K562 (cell line): ENCODE measurements around the gene GLP1R. TPM values are rescaled to one million over a fixed set of nuclear protein-coding genes. Genes with fewer than 3 reads are reported as not detected.

Experiments
- ATAC-seq: fragments of 200-7000 bp; cut with Tn5 transposase; 3 replicates; pipeline ENCODE4 v1.9.1; 2020; ENCODE audit warnings: moderate library complexity
- BruUV-seq: library from RNA; stranded (reverse); fragments of 400-500 nt; replicated peaks from 2 replicates; lab custom pipeline; 2021; lab: Mats Ljungman, UMichigan
- CTCF ChIA-PET: fragments of 300-600 bp; formaldehyde crosslinking; extraction: SDS; loops from one replicate; lab custom pipeline; 2021; ENCODE audit warnings: low intra/inter-chr PET ratio; lab: Yijun Ruan, JAX
- POLR2A ChIA-PET: fragments of 300-600, 350-650 bp; sonication (Branson Sonifier 250); formaldehyde crosslinking; extraction: SDS; loops from one replicate; lab custom pipeline; 2021; ENCODE audit warnings: antibody characterized with exemption, inconsistent platforms; lab: Yijun Ruan, JAX
- DNase-seq, 4 experiments: peaks; one replicate each; pipeline versions ENCODE4 v3.0.0 to v3.0.0-alpha.2; 2011 to 2018; ENCODE audit warnings: low spot score in 3 of 4, mixed read lengths in 3 of 4; ENCODE audit errors: extremely low read depth in 1 of 4
- FAIRE-seq: peaks from 2 replicates; lab custom pipeline; 2011; peaks lifted over from hg19 to GRCh38; lab: Jason Lieb, UNC
- H2AFZ ChIP-seq: 2 replicates; pipeline ENCODE4 v1.6.0; 2011; ENCODE audit warnings: low read depth, low read length, control low read depth, inconsistent platforms
- H3K27ac ChIP-seq: fragments of 200-600 bp; 3 replicates; pipeline ENCODE4 v1.8.0; 2011; ENCODE audit warnings: low read depth, mild to moderate bottlenecking, control low read depth, inconsistent platforms, low read length, moderate library complexity, mixed read lengths; ENCODE audit errors: extremely low read depth
- H3K27me3 ChIP-seq, 2 experiments: fragments of 300-600 bp in 1 of 2; 2 replicates in 1 of 2; 3 replicates in 1 of 2; pipeline versions ENCODE4 v1.6.0 to v1.8.0; 2011; ENCODE audit warnings: inconsistent platforms in 2 of 2, low read length in 2 of 2, mild to moderate bottlenecking in 1 of 2, mixed read lengths in 1 of 2, moderate library complexity in 1 of 2; ENCODE audit not compliant: control insufficient read depth in 2 of 2, insufficient read depth in 2 of 2
- H3K36me3 ChIP-seq: fragments of 300-600 bp; 3 replicates; pipeline ENCODE4 v1.8.0; 2011; ENCODE audit warnings: mild to moderate bottlenecking, low read length, inconsistent platforms; ENCODE audit not compliant: control insufficient read depth, insufficient read depth
- H3K4me1 ChIP-seq, 2 experiments: fragments of 200-600 bp in 1 of 2; replicated peaks in 1 of 2; 2 replicates in 1 of 2; 3 replicates in 1 of 2; pipeline versions ENCODE4 v1.5.1 to v1.8.0; 2011; ENCODE audit warnings: inconsistent platforms in 2 of 2, low read length in 2 of 2, mild to moderate bottlenecking in 1 of 2, mixed read lengths in 1 of 2, moderate library complexity in 1 of 2; ENCODE audit not compliant: control insufficient read depth in 2 of 2, insufficient read depth in 2 of 2
- H3K4me2 ChIP-seq: 2 replicates; pipeline ENCODE4 v1.6.1; 2011; ENCODE audit warnings: low read length, control low read depth, inconsistent platforms, mixed read lengths; ENCODE audit not compliant: insufficient read depth
- H3K4me3 ChIP-seq: fragments of 200-600 bp; sonication (generic), shearing (Covaris generic); 2 replicates; pipeline ENCODE4 v1.5.1; 2016; ENCODE audit warnings: control low read depth, inconsistent platforms
- H3K79me2 ChIP-seq: fragments of 200-600 bp; 3 replicates; pipeline ENCODE4 v1.8.0; 2011; ENCODE audit warnings: low read length, inconsistent platforms; ENCODE audit not compliant: control insufficient read depth, insufficient read depth
- H3K9ac ChIP-seq, 2 experiments: 2 replicates each; pipeline versions ENCODE4 v1.6.0 to v1.6.1; 2011; ENCODE audit warnings: low read depth in 2 of 2, low read length in 2 of 2, control low read depth in 1 of 2, inconsistent platforms in 1 of 2, mild to moderate bottlenecking in 1 of 2, mixed read lengths in 1 of 2; ENCODE audit not compliant: insufficient read depth in 1 of 2
- H3K9me1 ChIP-seq: one replicate; pipeline ENCODE4 v1.6.0; 2011; ENCODE audit warnings: inconsistent platforms, mild to moderate bottlenecking, low read length, moderate library complexity; ENCODE audit not compliant: control insufficient read depth, insufficient read depth
- H3K9me3 ChIP-seq: replicated peaks from 2 replicates; pipeline ENCODE4 v1.5.1; 2011; ENCODE audit warnings: low read depth, low read length, inconsistent platforms; ENCODE audit not compliant: control insufficient read depth, insufficient read depth
- H4K20me1 ChIP-seq: replicated peaks from 2 replicates; pipeline ENCODE4 v1.6.1; 2011; ENCODE audit warnings: low read length, inconsistent platforms, mixed read lengths; ENCODE audit not compliant: control insufficient read depth, insufficient read depth
- BCLAF1 ChIP-seq, 2 experiments: fragments of 450-650 bp in 1 of 2; IDR thresholded peaks; 2 replicates each; pipeline ENCODE4 v1.6.1; 2011 to 2017; ENCODE audit warnings: low read depth in 2 of 2, antibody characterized with exemption in 1 of 2, borderline replicate concordance in 1 of 2, low read length in 1 of 2, mild to moderate bottlenecking in 1 of 2, mixed read lengths in 1 of 2; ENCODE audit not compliant: control insufficient read depth in 1 of 2
- CEBPG ChIP-seq, 3 experiments: fragments of 200-800 bp in 1 of 3; sonication (Bioruptor generic) in 1 of 3; sonication (generic) in 1 of 3; formaldehyde crosslinking in 1 of 3; IDR thresholded peaks in 2 of 3; conservative IDR thresholded peaks in 1 of 3; 2 replicates each; pipeline versions ENCODE4 v1.6.1 to v1.8.0; 2016 to 2022; ENCODE audit warnings: missing compliant biosample characterization in 2 of 3, missing genetic modification characterization in 2 of 3, mild to moderate bottlenecking in 1 of 3, missing genetic modification reagents in 1 of 3
- GTF3C2 ChIP-seq: IDR thresholded peaks from 3 replicates; pipeline ENCODE4 v1.6.1; 2011; ENCODE audit warnings: borderline replicate concordance, mild to moderate bottlenecking, moderate library complexity; ENCODE audit not compliant: insufficient read length; ENCODE audit errors: extremely low read depth
- HNRNPUL1 ChIP-seq: fragments of 200-400 bp; formaldehyde crosslinking; IDR thresholded peaks from 2 replicates; pipeline ENCODE4 v1.6.1; 2017; ENCODE audit warnings: low read length
- MAFG ChIP-seq: fragments of 450-650 bp; conservative IDR thresholded peaks from 2 replicates; pipeline ENCODE4 v1.6.1; 2016; ENCODE audit warnings: missing genetic modification characterization, missing compliant biosample characterization
- POLR2H ChIP-seq: IDR thresholded peaks from 2 replicates; pipeline ENCODE4 v1.6.1; 2016; ENCODE audit warnings: missing genetic modification characterization, low read depth, mild to moderate bottlenecking, control low read depth, missing compliant biosample characterization, moderate library complexity
- SMAD1 ChIP-seq: fragments of 150-350 bp; IDR thresholded peaks from 2 replicates; pipeline ENCODE4 v1.6.1; 2014; ENCODE audit warnings: low read length, low read depth; ENCODE audit not compliant: partially characterized antibody
- SOX6 ChIP-seq: fragments of 450-650 bp; IDR thresholded peaks from 2 replicates; pipeline ENCODE4 v1.6.1; 2014; ENCODE audit warnings: mild to moderate bottlenecking
- ZFX ChIP-seq: sonication (generic); formaldehyde crosslinking; IDR thresholded peaks from 2 replicates; pipeline ENCODE4 v1.8.0; 2022; ENCODE audit warnings: mild to moderate bottlenecking, missing genetic modification reagents, moderate library complexity
- ZNF408 ChIP-seq: fragments of 250-450 bp; sonication (Bioruptor Pico); IDR thresholded peaks from 2 replicates; pipeline ENCODE4 v1.4.0; 2020; ENCODE audit warnings: low read depth, mild to moderate bottlenecking, moderate library complexity
- ZNF431 ChIP-seq: sonication (generic); formaldehyde crosslinking; IDR thresholded peaks from 2 replicates; pipeline ENCODE4 v1.8.0; 2022; ENCODE audit warnings: mild to moderate bottlenecking, missing genetic modification reagents
- ZNF695 ChIP-seq: fragments of 450-650 bp; formaldehyde crosslinking; IDR thresholded peaks from 2 replicates; pipeline ENCODE4 v1.4.0; 2020; ENCODE audit warnings: mild to moderate bottlenecking, moderate library complexity
- ZNF79 ChIP-seq: fragments of 250-450 bp; sonication (Bioruptor Pico); IDR thresholded peaks from 2 replicates; pipeline ENCODE4 v1.4.0; 2020; ENCODE audit warnings: low read depth, mild to moderate bottlenecking, moderate library complexity
- whole genome bisulfite sequencing: fragments of 100-300 bp; shearing (Covaris generic); methylation state at CpG from one replicate; pipeline ENCODE4 v1.1.6; 2016; ENCODE audit warnings: low coverage, mixed read lengths; ENCODE audit not compliant: insufficient coverage; ENCODE audit errors: missing lambda C conversion rate; 5-methylcytosine and 5-hydroxymethylcytosine counted together
- in situ Hi-C: fragments of 300-500 bp; cut with MboI; formaldehyde crosslinking; loops from 4 replicates; pipeline ENCODE4 v1.15.0; 2018; ENCODE audit warnings: inconsistent platforms, mixed read lengths
- intact Hi-C: fragments of 100-400 bp; cut with micrococcal nuclease; formaldehyde crosslinking; loops from 2 replicates; pipeline ENCODE4 v1.14.2; 2022
- polyA plus RNA-seq, 8 experiments: library from polyadenylated mRNA; depleted of rRNA in 4 of 8; stranded (reverse) in 5 of 8; unstranded in 3 of 8; fragments of >200 nt; fragmentation: Nextera tagmentation in 2 of 8; fragmentation: Illumina TruSeq in 1 of 8; extraction: Ambion mirVana in 2 of 8; extraction: Trizol in 1 of 8; gene quantifications; 2 replicates each; pipeline versions ENCODE4 v1.2.1 to v1.2.3, GENCODE V29; 2011 to 2014; ENCODE audit warnings: inconsistent platforms in 1 of 8, missing spikeins in 1 of 8
- total RNA-seq, 7 experiments: library from RNA; depleted of rRNA in 6 of 7; stranded (reverse); fragments of >200 nt in 6 of 7; fragmentation: Illumina TruSeq in 2 of 7; extraction: Trizol in 2 of 7; gene quantifications; 2 replicates each; pipeline versions ENCODE4 v1.2.1 to v1.2.3, GENCODE V29; 2011 to 2021; ENCODE audit warnings: low replicate concordance in 1 of 7

Gene GLP1R
- total and polyA plus RNA-seq, 9 of the 15 experiments (the other 6 are each of a cell fraction or from before 2014, with no cell fraction given) = not detected

GRCh38 chr6:39053854-39054576, 5.4 kb downstream of the GLP1R start:
- no peak for ATAC-seq
- no peaks in the 10 kb centered on the region for H3K79me2 ChIP-seq
- H3K9me1 ChIP-seq = no peaks in the 10 kb centered on the region
- no peak overlapping the region for H3K27ac ChIP-seq
- in situ Hi-C loops (no loop called here), intact Hi-C loops (no loop called here)
- H3K4me3 ChIP-seq = no peak overlapping the region
- ChIA-PET POLR2A (no interaction called here), CTCF (no interaction called here)
- H3K27me3 ChIP-seq = peaks cover 22 to 62% of the 10 kb centered on the region in 2 experiments
- peaks cover 23% of the 10 kb centered on the region for H4K20me1 ChIP-seq
- WGBS = 2% methylated on average over 9 of the region's 9 CpGs
- no peak overlapping the region for H3K4me2 ChIP-seq
- no peak overlapping the region for H3K9ac ChIP-seq
- BruUV-seq = no TSS peak
- H3K9me3 ChIP-seq = no peaks in the 10 kb centered on the region
- peaks cover 0 to under 1% of the 10 kb centered on the region in 2 experiments; a peak in 2 of 5 replicates for H3K4me1 ChIP-seq
- no peak overlapping the region for H2AFZ ChIP-seq
- no peak for DNase-seq
- H3K36me3 ChIP-seq = no peaks in the 10 kb centered on the region
- no peak for FAIRE-seq
- TF ChIP-seq GTF3C2 (no peak), MAFG (tag) (no peak), SOX6 (no peak), ZFX (no peak), CEBPG (CRISPR knock-in tag; IDR thresholded peaks at IDR 0.05) (no peak), CEBPG (tag; conservative IDR thresholded peaks at IDR 0.05 in 1 of 2, IDR thresholded peaks at IDR 0.05 in 1 of 2) (no peak), POLR2H (tag) (no peak), ZNF408 (no peak), BCLAF1 (IDR thresholded peaks at IDR 0.05; ENCODE audit: borderline replicate concordance in 1 of 2, control insufficient read depth in 1 of 2, low read depth in 2 of 2, low read length in 1 of 2) (no peak), HNRNPUL1 (no peak), SMAD1 (no peak), ZNF431 (CRISPR knock-in tag) (no peak), ZNF79 (no peak), ZNF695 (CRISPR knock-in tag) (no peak)
